Kidney epithelial cell (primary cell): ENCODE measurements around the gene MVB12B. TPM values are rescaled to one million over a fixed set of nuclear protein-coding genes. Genes with fewer than 3 reads are reported as not detected.

Experiments used
- DNase-seq: peaks from one replicate; pipeline ENCODE4 v3.0.0-alpha.2; 2010; ENCODE audit warnings: low read depth
- H3K27me3 ChIP-seq: 2 replicates; pipeline ENCODE4 v1.6.0; 2011; ENCODE audit warnings: low read length; ENCODE audit not compliant: control insufficient read depth, insufficient read depth
- H3K36me3 ChIP-seq: 2 replicates; pipeline ENCODE4 v1.5.1; 2011; ENCODE audit warnings: low read length; ENCODE audit not compliant: control insufficient read depth, insufficient read depth
- H3K4me3 ChIP-seq: 2 replicates; pipeline ENCODE4 v1.5.1; 2011; ENCODE audit warnings: low read depth, mild to moderate bottlenecking, control low read depth, low read length
- CTCF ChIP-seq: IDR thresholded peaks from 2 replicates; pipeline ENCODE4 v1.5.1; 2011; ENCODE audit warnings: mild to moderate bottlenecking, moderate library complexity, low read length, control low read depth, inconsistent platforms; ENCODE audit not compliant: insufficient read depth, poor library complexity, severe bottlenecking
- total RNA-seq: library from RNA; depleted of rRNA; stranded (reverse); fragments of >200 nt; gene quantifications from 2 replicates; pipeline ENCODE4 v1.2.3, GENCODE V29; 2015

MVB12B gene
- total RNA-seq, 1 donor from 2014 or later: 13.1 TPM

- no peak for DNase-seq
- Histone ChIP-seq H3K27me3 (no peaks in the 10 kb centered on the region), H3K36me3 (no peaks in the 10 kb centered on the region), H3K4me3 (no peak overlapping the region)
- no peak for TF ChIP-seq CTCF
Observed at GRCh38 chr9:126401581-126401980, 75.0 kb downstream of the MVB12B start.

- no peak for DNase-seq
- no peaks in the 10 kb centered on the region for H3K36me3 ChIP-seq
- H3K27me3 ChIP-seq: no peaks in the 10 kb centered on the region
- no peak for TF ChIP-seq CTCF
- no peak overlapping the region for H3K4me3 ChIP-seq
Observed at GRCh38 chr9:126403397-126403796, 76.8 kb downstream of the MVB12B start.

- no peak for DNase-seq
- TF ChIP-seq CTCF: no peak
- Histone ChIP-seq H3K36me3 (no peaks in the 10 kb centered on the region), H3K4me3 (no peak overlapping the region), H3K27me3 (no peaks in the 10 kb centered on the region)
Observed at GRCh38 chr9:126404459-126404858, 77.8 kb downstream of the MVB12B start.

GRCh38 chr9:126406075-126406667 is 79.5 kb downstream of the MVB12B start:
- Histone ChIP-seq H3K27me3 (no peaks in the 10 kb centered on the region), H3K4me3 (no peak overlapping the region), H3K36me3 (no peaks in the 10 kb centered on the region)
- no peak for TF ChIP-seq CTCF
- DNase-seq: no peak

- DNase-seq: no peak
- no peaks in the 10 kb centered on the region for H3K27me3 ChIP-seq
- H3K4me3 ChIP-seq: no peak overlapping the region
- no peaks in the 10 kb centered on the region for H3K36me3 ChIP-seq
- no peak for TF ChIP-seq CTCF
Observed at GRCh38 chr9:126407114-126407870, 80.7 kb downstream of the MVB12B start.
